Lower lobe of right lung (tissue), 2 donors: ENCODE results near the gene PHEX. TPM values are rescaled to one million over a fixed set of nuclear protein-coding genes. Genes with fewer than 3 reads are reported as not detected.
A peak's percentile ranks its signal among the peaks of the same experiment; 100 is the strongest.

Experiments used
- ATAC-seq, 2 donors: fragments of 200-7000 bp; cut with Tn5 transposase; one replicate each; pipeline ENCODE4 v1.9.1; 2020 to 2022; ENCODE audit warnings: mild to moderate bottlenecking in 2 of 2, moderate library complexity in 2 of 2
- DNase-seq: peaks from one replicate; pipeline ENCODE4 v3.0.0-alpha.2; 2020
- H3K27ac ChIP-seq: fragments of 200-600 bp; one replicate; pipeline ENCODE4 v1.8.0; 2022
- H3K27me3 ChIP-seq: fragments of 200-600 bp; one replicate; pipeline ENCODE4 v1.8.0; 2022; ENCODE audit warnings: low read depth
- H3K36me3 ChIP-seq: fragments of 200-600 bp; one replicate; pipeline ENCODE4 v1.8.0; 2022; ENCODE audit warnings: mild to moderate bottlenecking
- H3K4me1 ChIP-seq: fragments of 200-600 bp; one replicate; pipeline ENCODE4 v1.8.0; 2022
- H3K4me3 ChIP-seq: fragments of 200-600 bp; one replicate; pipeline ENCODE4 v1.8.0; 2022; ENCODE audit warnings: mild to moderate bottlenecking
- H3K9me3 ChIP-seq: fragments of 200-600 bp; one replicate; pipeline ENCODE4 v1.8.0; 2022
- CTCF ChIP-seq: fragments of 200-600 bp; IDR thresholded peaks from one replicate; pipeline ENCODE4 v1.8.0; 2022; ENCODE audit warnings: antibody characterized with exemption, mild to moderate bottlenecking
- intact Hi-C: fragments of 100-400 bp; cut with DNase I; formaldehyde crosslinking; loops from one replicate; pipeline ENCODE4 v1.11.0; 2022
- total RNA-seq: library from RNA; stranded (reverse); fragmentation: NEBNext Ultra II Directional; extraction: Animal tissue kit (Norgen Biotek cat#: 25700); gene quantifications from one replicate; pipeline ENCODE4 v1.2.1, GENCODE V29; 2021
- donor health status: DM: no; HTN: yes; CAD: no; lungs with severe emphysema.

Gene PHEX
- total RNA-seq, 1 donor from 2014 or later, result 2.7 TPM

GRCh38 chrX:22093550-22093949 lies 61.4 kb downstream of the PHEX start:
- intact Hi-C loops, result no loop called here
- Histone ChIP-seq H3K27ac (no peak overlapping the region), H3K4me3 (no peak overlapping the region), H3K36me3 (no peaks in the 10 kb centered on the region), H3K9me3 (no peaks in the 10 kb centered on the region), H3K27me3 (no peaks in the 10 kb centered on the region), H3K4me1 (no peaks in the 10 kb centered on the region)
- no peak for TF ChIP-seq CTCF
- ATAC-seq (no peak), DNase-seq (no peak)

- ATAC-seq (peak; percentile 33 to 54), DNase-seq (no peak)
- H3K4me3 ChIP-seq, result no peak overlapping the region
- H3K9me3 ChIP-seq, result no peaks in the 10 kb centered on the region
- TF ChIP-seq CTCF, result no peak
- H3K27me3 ChIP-seq, result no peaks in the 10 kb centered on the region
- H3K27ac ChIP-seq, result no peak overlapping the region
- H3K36me3 ChIP-seq, result no peaks in the 10 kb centered on the region
- intact Hi-C loops, result no loop called here
- no peaks in the 10 kb centered on the region for H3K4me1 ChIP-seq
These were observed 63.2 kb downstream of the PHEX start for GRCh38 chrX:22095286-22095685.

GRCh38 chrX:22095856-22096255 lies 63.7 kb downstream of the PHEX start:
- intact Hi-C loops, result no loop called here
- TF ChIP-seq CTCF, result no peak
- H3K4me1 ChIP-seq, result no peaks in the 10 kb centered on the region
- H3K27ac ChIP-seq, result no peak overlapping the region
- no peaks in the 10 kb centered on the region for H3K9me3 ChIP-seq
- ATAC-seq, result no peak
- no peak for DNase-seq
- H3K4me3 ChIP-seq, result no peak overlapping the region
- no peaks in the 10 kb centered on the region for H3K27me3 ChIP-seq
- H3K36me3 ChIP-seq, result no peaks in the 10 kb centered on the region

GRCh38 chrX:22097012-22097694 lies 65.0 kb downstream of the PHEX start:
- Histone ChIP-seq H3K9me3 (no peaks in the 10 kb centered on the region), H3K27ac (no peak overlapping the region), H3K36me3 (no peaks in the 10 kb centered on the region), H3K4me3 (no peak overlapping the region), H3K27me3 (no peaks in the 10 kb centered on the region), H3K4me1 (no peaks in the 10 kb centered on the region)
- no peak for TF ChIP-seq CTCF
- ATAC-seq (no peak), DNase-seq (no peak)
- intact Hi-C loops, result no loop called here

GRCh38 chrX:22105231-22105630 lies 73.1 kb downstream of the PHEX start:
- no peaks in the 10 kb centered on the region for H3K9me3 ChIP-seq
- H3K4me3 ChIP-seq, result no peak overlapping the region
- intact Hi-C loops, result no loop called here
- no peak for DNase-seq
- TF ChIP-seq CTCF, result no peak
- no peaks in the 10 kb centered on the region for H3K4me1 ChIP-seq
- no peak for ATAC-seq
- no peaks in the 10 kb centered on the region for H3K36me3 ChIP-seq
- H3K27ac ChIP-seq, result no peak overlapping the region
- no peaks in the 10 kb centered on the region for H3K27me3 ChIP-seq
